Ureter (tissue), 1 donor: ENCODE results near the gene PDE4D. TPM values are rescaled to one million over a fixed set of nuclear protein-coding genes. Genes with fewer than 3 reads are reported as not detected.

ENCODE experiments used
- DNase-seq: peaks from one replicate; pipeline ENCODE4 v3.0.0-alpha.2; 2020; ENCODE audit warnings: low spot score
- total RNA-seq: library from RNA; stranded (reverse); gene quantifications from one replicate; pipeline ENCODE4 v1.2.4, GENCODE V29; 2023
- donor health status: DM: yes; HTN: yes; CAD: no.

PDE4D gene
- total RNA-seq, 1 donor from 2014 or later = 106 TPM

- no peak for DNase-seq
Observed at GRCh38 chr5:59041355-59041754, 852.2 kb downstream of the PDE4D start.

- DNase-seq = no peak
Observed at GRCh38 chr5:59040804-59041201, 852.7 kb downstream of the PDE4D start.

DNA sequence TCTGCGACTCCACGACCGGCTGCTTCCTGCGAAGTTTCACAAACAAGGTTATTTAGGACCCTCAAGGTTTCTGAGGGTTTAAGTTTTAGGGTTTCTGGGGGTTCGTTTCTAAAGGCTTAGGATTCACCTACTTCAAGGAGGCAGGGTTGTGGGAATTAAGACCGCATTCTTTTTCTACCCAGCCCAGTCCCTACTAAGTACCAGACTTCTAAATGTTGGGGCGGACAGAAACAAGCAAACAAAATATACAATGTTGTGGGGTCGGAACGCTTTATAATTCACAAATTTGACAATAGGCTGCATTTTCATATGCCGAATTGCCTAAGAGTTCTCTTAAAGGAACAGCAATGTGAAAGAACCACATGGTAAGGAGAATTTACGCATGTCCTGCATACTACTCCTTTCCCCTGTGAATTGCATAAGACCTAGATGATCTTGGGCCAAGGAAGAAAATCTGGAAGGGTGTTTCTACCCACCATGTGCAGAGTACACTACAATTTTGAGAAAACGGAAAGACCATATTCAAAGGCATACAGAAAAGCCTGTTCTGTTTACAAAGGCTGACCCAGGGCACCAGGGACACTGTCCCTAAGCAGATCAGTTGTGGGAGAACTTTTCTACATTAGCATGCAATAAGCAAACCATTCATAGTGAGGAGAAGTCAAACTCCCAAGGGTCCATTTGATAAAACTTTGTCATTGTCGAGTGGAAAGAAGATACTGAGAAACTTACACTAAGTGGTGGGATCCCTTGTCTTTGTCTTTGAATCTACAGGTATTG lies 853.3 kb downstream of the PDE4D start:
- no peak for DNase-seq

- DNase-seq = peak; percentile 84
Observed at GRCh38 chr5:59039296-59040023, 854.1 kb downstream of the PDE4D start.

DNA sequence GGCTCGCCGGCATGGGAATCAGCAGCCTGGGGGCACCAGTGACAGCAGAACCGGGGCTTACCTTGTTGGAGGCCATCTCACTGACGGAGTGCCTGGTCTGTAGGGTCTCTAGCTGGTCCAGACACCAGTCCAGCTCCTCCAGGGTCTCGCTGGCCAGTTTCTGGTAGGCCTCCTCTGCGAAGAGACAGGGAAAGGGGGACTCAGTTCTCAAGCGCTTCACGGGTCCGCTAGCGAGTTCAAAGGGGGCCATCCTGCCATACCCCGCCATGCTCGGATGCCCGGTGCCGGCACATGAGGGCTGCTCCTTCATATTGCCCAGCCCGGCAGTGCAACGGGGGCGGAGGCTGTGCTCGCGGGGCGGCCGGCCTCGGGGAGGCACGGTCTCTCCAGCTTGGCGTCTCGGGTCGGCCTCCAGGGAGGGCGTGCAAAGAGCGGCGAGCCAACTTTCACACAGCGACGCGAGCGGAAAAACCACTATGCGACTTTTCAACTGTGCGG lies 854.7 kb downstream of the PDE4D start:
- DNase-seq = no peak

DNA sequence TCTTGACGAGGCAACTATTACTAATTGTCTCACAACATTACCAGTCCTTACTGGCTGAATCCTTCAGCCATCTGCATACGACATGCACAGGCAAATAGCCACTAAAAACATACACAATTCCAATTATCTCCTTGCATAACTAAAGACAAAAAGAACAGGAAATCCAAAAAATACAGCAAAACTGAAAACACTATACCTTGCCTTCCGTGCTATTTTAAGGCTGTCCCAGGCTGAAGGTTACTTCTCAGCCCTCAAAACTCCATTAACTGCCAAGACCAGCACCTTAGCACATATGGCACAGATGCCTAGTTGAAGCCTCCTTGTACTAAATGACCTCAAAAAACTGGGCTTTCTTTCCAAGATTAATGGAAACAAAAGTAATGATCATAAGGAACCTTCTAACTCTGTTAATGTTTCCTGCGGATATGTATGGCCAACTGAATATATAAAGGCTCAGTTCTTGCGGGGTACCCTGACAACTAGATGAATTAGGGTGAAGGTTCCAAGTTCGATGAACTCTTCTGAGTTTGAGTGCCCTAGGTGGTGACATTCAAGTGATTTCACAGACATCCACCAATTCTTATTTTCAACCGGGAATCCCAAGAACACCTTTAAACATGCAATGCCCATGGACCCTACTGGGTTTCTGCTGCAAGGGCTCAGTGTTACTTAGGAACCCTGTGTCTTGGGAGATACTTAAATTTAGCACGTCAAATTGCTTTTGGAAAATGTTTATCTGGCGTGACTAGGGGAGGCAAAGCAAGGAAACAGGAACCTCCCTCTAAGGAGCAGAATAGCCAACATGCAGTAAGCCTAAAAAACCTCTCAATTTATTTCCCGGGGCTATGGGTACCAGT lies 855.4 kb downstream of the PDE4D start:
- DNase-seq = no peak

GRCh38 chr5:59037453-59037852 lies 856.1 kb downstream of the PDE4D start:
- DNase-seq = no peak

- DNase-seq = no peak
Observed at GRCh38 chr5:59037041-59037440, 856.5 kb downstream of the PDE4D start.

GRCh38 chr5:59036274-59036961 lies 857.1 kb downstream of the PDE4D start:
- DNase-seq = no peak

GRCh38 chr5:59035681-59036080 lies 857.8 kb downstream of the PDE4D start:
- DNase-seq = no peak

- DNase-seq = no peak
Observed at GRCh38 chr5:59034498-59035186, 858.9 kb downstream of the PDE4D start.

GRCh38 chr5:59027145-59027907 lies 866.2 kb downstream of the PDE4D start:
- no peak for DNase-seq

GRCh38 chr5:59025734-59026133 lies 867.8 kb downstream of the PDE4D start:
- DNase-seq = no peak

- no peak for DNase-seq
Observed at GRCh38 chr5:59021837-59022514, 871.5 kb downstream of the PDE4D start.

DNA sequence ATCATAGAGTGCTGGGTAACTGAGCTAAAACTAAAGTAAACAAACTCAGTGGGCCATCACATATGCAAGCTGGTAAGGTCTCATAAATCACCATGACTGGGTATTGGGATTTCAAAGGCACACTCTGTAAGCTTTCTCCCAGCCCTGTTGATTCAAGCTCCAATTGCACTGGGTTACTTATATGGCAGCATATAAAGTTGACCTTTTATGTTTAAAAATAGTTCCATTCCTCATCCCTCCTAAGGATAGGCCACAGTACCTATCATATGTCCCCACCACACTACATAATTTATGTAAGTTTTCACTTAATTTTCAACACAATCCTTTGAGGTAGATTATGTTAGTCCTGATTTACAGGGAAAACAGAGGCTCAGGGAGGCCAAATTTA lies 872.2 kb downstream of the PDE4D start:
- DNase-seq = no peak

- DNase-seq = no peak
Observed at GRCh38 chr5:59020611-59021285, 872.8 kb downstream of the PDE4D start.

DNA sequence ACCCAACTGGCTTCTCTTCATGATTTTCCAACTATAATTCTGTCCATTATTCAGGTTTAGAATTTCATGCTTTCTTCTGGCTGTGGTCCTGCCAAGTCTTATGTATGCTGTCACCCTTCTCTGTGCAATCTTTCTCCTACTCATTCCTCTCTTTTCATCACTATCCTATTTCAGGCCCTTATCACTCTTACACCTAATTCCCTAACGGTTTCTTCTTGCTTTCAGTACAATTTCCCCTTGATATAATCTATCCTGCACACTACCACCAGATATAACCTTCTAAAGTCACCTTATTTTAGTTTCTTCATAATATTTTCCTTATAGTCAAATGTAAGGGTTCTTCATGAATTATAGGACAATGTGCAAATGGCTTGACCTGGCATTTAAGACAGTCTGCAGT lies 874.4 kb downstream of the PDE4D start:
- DNase-seq = no peak

DNA sequence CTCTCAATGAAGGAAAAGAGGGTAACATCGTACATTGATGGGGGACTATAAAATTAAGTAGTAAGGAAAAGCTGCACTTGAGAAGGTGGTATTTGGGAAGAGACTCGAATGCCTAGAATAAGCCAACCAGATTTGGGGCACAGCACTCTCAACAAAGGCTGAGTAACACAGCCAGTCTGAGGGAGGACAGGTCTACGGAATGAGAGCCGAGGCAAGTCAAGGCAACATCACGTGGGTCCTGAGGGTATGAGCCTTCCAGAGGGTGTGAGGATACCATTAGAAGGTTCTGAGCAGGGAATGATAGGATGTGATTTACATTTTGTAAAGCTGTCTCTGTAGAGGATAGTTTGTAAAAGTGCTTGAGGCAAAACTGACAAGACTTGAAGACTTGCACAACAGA lies 876.6 kb downstream of the PDE4D start:
- no peak for DNase-seq
